Osteoblast (primary cell): Measurements from ENCODE around the gene FXYD2. TPM values are rescaled to one million over a fixed set of nuclear protein-coding genes. Genes with fewer than 3 reads are reported as not detected.

Experiments
- DNase-seq: peaks from one replicate; pipeline ENCODE4 v3.0.0; 2011; ENCODE audit warnings: low spot score, mixed read lengths; ENCODE audit not compliant: insufficient read length; ENCODE audit errors: missing footprints
- H2AFZ ChIP-seq: 2 replicates; pipeline ENCODE4 v1.6.0; 2011; ENCODE audit warnings: mild to moderate bottlenecking, low read length
- H3K27ac ChIP-seq: 2 replicates; pipeline ENCODE4 v1.5.1; 2011; ENCODE audit warnings: mild to moderate bottlenecking, low read depth, low read length, moderate library complexity
- H3K27me3 ChIP-seq: 2 replicates; pipeline ENCODE4 v1.6.0; 2012; ENCODE audit warnings: mild to moderate bottlenecking, control low read depth, inconsistent platforms, low read length, moderate library complexity; ENCODE audit not compliant: insufficient read depth
- H3K36me3 ChIP-seq: 2 replicates; pipeline ENCODE4 v1.5.1; 2011; ENCODE audit warnings: mild to moderate bottlenecking, low read length, control low read depth, moderate library complexity; ENCODE audit not compliant: insufficient read depth
- H3K4me1 ChIP-seq: 2 replicates; pipeline ENCODE4 v1.5.1; 2011; ENCODE audit warnings: mild to moderate bottlenecking, low read length, control low read depth, moderate library complexity; ENCODE audit not compliant: insufficient read depth
- H3K4me2 ChIP-seq: 2 replicates; pipeline ENCODE4 v1.6.0; 2011; ENCODE audit warnings: mild to moderate bottlenecking, low read length; ENCODE audit not compliant: insufficient read depth
- H3K4me3 ChIP-seq: fragments of 200-600 bp; sonication (generic); 3 replicates; pipeline ENCODE4 v1.5.1; 2012; ENCODE audit warnings: mild to moderate bottlenecking, low read length, inconsistent platforms; ENCODE audit not compliant: insufficient read depth
- H3K79me2 ChIP-seq: 2 replicates; pipeline ENCODE4 v1.6.0; 2012; ENCODE audit warnings: mild to moderate bottlenecking, low read length, control low read depth, inconsistent platforms; ENCODE audit not compliant: insufficient read depth
- H3K9me3 ChIP-seq: 2 replicates; pipeline ENCODE4 v1.5.1; 2011; ENCODE audit warnings: low read depth, low read length, control low read depth
- H4K20me1 ChIP-seq: 2 replicates; pipeline ENCODE4 v1.6.0; 2012; ENCODE audit warnings: mild to moderate bottlenecking, low read length, control low read depth; ENCODE audit not compliant: insufficient read depth
- CTCF ChIP-seq: IDR thresholded peaks from 2 replicates; pipeline ENCODE4 v1.5.1; 2011; ENCODE audit warnings: mild to moderate bottlenecking, low read depth, low read length, moderate library complexity; ENCODE audit errors: extremely low read depth
- total RNA-seq: library from RNA; depleted of rRNA; stranded (reverse); fragments of >200 nt; gene quantifications from 2 replicates; pipeline ENCODE4 v1.2.3, GENCODE V29; 2012

Gene FXYD2
- total RNA-seq, 1 donor = not detected

- Histone ChIP-seq H3K4me3 (no peak overlapping the region), H3K9me3 (no peaks in the 10 kb centered on the region), H3K79me2 (no peaks in the 10 kb centered on the region), H3K27ac (no peak overlapping the region), H3K4me1 (no peaks in the 10 kb centered on the region), H3K27me3 (no peaks in the 10 kb centered on the region), H3K36me3 (no peaks in the 10 kb centered on the region), H3K4me2 (no peak overlapping the region), H4K20me1 (no peaks in the 10 kb centered on the region), H2AFZ (no peak overlapping the region)
- TF ChIP-seq CTCF = no peak
- DNase-seq = no peak
Measured at GRCh38 chr11:117863383-117863782, 38.8 kb upstream of the FXYD2 start.

- Histone ChIP-seq H3K79me2 (no peaks in the 10 kb centered on the region), H3K4me2 (no peak overlapping the region), H2AFZ (no peak overlapping the region), H3K36me3 (no peaks in the 10 kb centered on the region), H4K20me1 (no peaks in the 10 kb centered on the region), H3K27ac (no peak overlapping the region), H3K4me1 (no peaks in the 10 kb centered on the region), H3K9me3 (no peaks in the 10 kb centered on the region), H3K4me3 (no peak overlapping the region), H3K27me3 (no peaks in the 10 kb centered on the region)
- TF ChIP-seq CTCF = no peak
- no peak for DNase-seq
Measured at GRCh38 chr11:117862753-117863152, 38.2 kb upstream of the FXYD2 start.

GRCh38 chr11:117862019-117862725, 37.6 kb upstream of the FXYD2 start:
- no peaks in the 10 kb centered on the region for H3K79me2 ChIP-seq
- H3K27ac ChIP-seq = no peak overlapping the region
- no peak overlapping the region for H3K4me3 ChIP-seq
- H3K9me3 ChIP-seq = no peaks in the 10 kb centered on the region
- no peaks in the 10 kb centered on the region for H3K36me3 ChIP-seq
- no peaks in the 10 kb centered on the region for H4K20me1 ChIP-seq
- no peaks in the 10 kb centered on the region for H3K4me1 ChIP-seq
- H3K4me2 ChIP-seq = no peak overlapping the region
- H3K27me3 ChIP-seq = no peaks in the 10 kb centered on the region
- no peak overlapping the region for H2AFZ ChIP-seq
- no peak for DNase-seq
- no peak for TF ChIP-seq CTCF

- no peaks in the 10 kb centered on the region for H3K36me3 ChIP-seq
- no peak overlapping the region for H3K4me3 ChIP-seq
- H3K79me2 ChIP-seq = no peaks in the 10 kb centered on the region
- no peak overlapping the region for H3K27ac ChIP-seq
- no peak for DNase-seq
- H3K4me2 ChIP-seq = no peak overlapping the region
- no peaks in the 10 kb centered on the region for H3K9me3 ChIP-seq
- no peaks in the 10 kb centered on the region for H3K27me3 ChIP-seq
- no peak overlapping the region for H2AFZ ChIP-seq
- H3K4me1 ChIP-seq = no peaks in the 10 kb centered on the region
- TF ChIP-seq CTCF = no peak
- H4K20me1 ChIP-seq = no peaks in the 10 kb centered on the region
Measured at GRCh38 chr11:117861151-117862018, 36.8 kb upstream of the FXYD2 start.
